Endodermal cell (in vitro differentiated cells): ENCODE measurements around the gene NBAS. TPM values are rescaled to one million over a fixed set of nuclear protein-coding genes. Genes with fewer than 3 reads are reported as not detected.

Experiments
- DNase-seq: peaks from one replicate; pipeline ENCODE4 v3.0.0-alpha.2; 2017
- H3K27ac ChIP-seq: 2 replicates; pipeline ENCODE4 v1.5.1; 2013; ENCODE audit warnings: mild to moderate bottlenecking, low read depth, low read length, moderate library complexity
- H3K27me3 ChIP-seq: 2 replicates; pipeline ENCODE4 v1.6.1; 2013; ENCODE audit warnings: mild to moderate bottlenecking, low read length, moderate library complexity; ENCODE audit not compliant: insufficient read depth, control insufficient read depth, poor library complexity, severe bottlenecking
- H3K36me3 ChIP-seq: 2 replicates; pipeline ENCODE4 v1.7.0; 2013; ENCODE audit warnings: mild to moderate bottlenecking, low read length, moderate library complexity; ENCODE audit not compliant: control insufficient read depth, insufficient read depth
- H3K4me1 ChIP-seq: one replicate; pipeline ENCODE4 v1.7.0; 2013; ENCODE audit warnings: low read length; ENCODE audit not compliant: control insufficient read depth, insufficient read depth
- H3K4me3 ChIP-seq: 2 replicates; pipeline ENCODE4 v1.5.1; 2013; ENCODE audit warnings: mild to moderate bottlenecking, low read length, moderate library complexity
- H3K9ac ChIP-seq: 2 replicates; pipeline ENCODE4 v1.6.1; 2013; ENCODE audit warnings: mild to moderate bottlenecking, low read length, moderate library complexity; ENCODE audit not compliant: poor library complexity, severe bottlenecking; ENCODE audit errors: extremely low read depth
- H3K9me3 ChIP-seq: 2 replicates; pipeline ENCODE4 v1.6.1; 2013; ENCODE audit warnings: mild to moderate bottlenecking, low read length, moderate library complexity; ENCODE audit not compliant: control insufficient read depth
- H3K27ac Mint-ChIP-seq: 2 replicates; pipeline ENCODE4 v1.8.0; 2020; ENCODE audit warnings: mixed read lengths
- H3K27me3 Mint-ChIP-seq: 2 replicates; pipeline ENCODE4 v1.8.0; 2021; ENCODE audit warnings: mild to moderate bottlenecking, mixed read lengths; ENCODE audit not compliant: insufficient read depth
- H3K36me3 Mint-ChIP-seq: 2 replicates; pipeline ENCODE4 v1.8.0; 2020; ENCODE audit warnings: low read depth, mixed read lengths
- H3K4me1 Mint-ChIP-seq: 2 replicates; pipeline ENCODE4 v1.8.0; 2020; ENCODE audit warnings: mixed read lengths
- H3K4me3 Mint-ChIP-seq: 2 replicates; pipeline ENCODE4 v1.8.0; 2020; ENCODE audit warnings: mild to moderate bottlenecking, moderate library complexity, mixed read lengths
- H3K9me3 Mint-ChIP-seq: 2 replicates; pipeline ENCODE4 v1.8.0; 2020; ENCODE audit warnings: mild to moderate bottlenecking, mixed read lengths
- CTCF ChIP-seq: fragments of 200-600 bp; sonication (generic); conservative IDR thresholded peaks from 2 replicates; pipeline ENCODE4 v1.5.0; 2021; ENCODE audit warnings: antibody characterized with exemption, mild to moderate bottlenecking
- WGBS, 2 experiments: methylation state at CpG; one replicate each; pipeline versions ENCODE4 v1.1.5 to v1.1.7; 2013; ENCODE audit warnings: missing lambda C conversion rate in 2 of 2, mixed read lengths in 1 of 2; ENCODE audit not compliant: insufficient coverage in 1 of 2, insufficient read length in 1 of 2; 5-methylcytosine and 5-hydroxymethylcytosine counted together
- total RNA-seq, 2 donors: library from RNA; stranded (reverse); fragmentation: NEBNext Ultra II Directional in 1 of 2; extraction: Animal tissue kit (Norgen Biotek cat#: 25700) in 1 of 2; gene quantifications; 2 replicates in 1 of 2; 3 replicates in 1 of 2; pipeline ENCODE4 v1.2.1, GENCODE V29; 2021

The NBAS gene
- total RNA-seq, 2 donors from 2014 or later: 47.4 to 54.7 TPM

GRCh38 chr2:15265889-15266288 is 295.2 kb downstream of the NBAS start:
- Histone ChIP-seq H3K27me3 (peaks cover 5% of the 10 kb centered on the region), H3K27ac (no peak overlapping the region), H3K4me1 (no peaks in the 10 kb centered on the region), H3K9ac (no peak overlapping the region), H3K9me3 (no peaks in the 10 kb centered on the region), H3K4me3 (no peak overlapping the region), H3K36me3 (peaks cover 3% of the 10 kb centered on the region)
- TF ChIP-seq CTCF: no peak
- Mint-ChIP-seq H3K9me3 (no peaks in the 10 kb centered on the region), H3K4me1 (peaks cover 11% of the 10 kb centered on the region), H3K36me3 (peaks cover 2% of the 10 kb centered on the region), H3K27ac (no peak overlapping the region), H3K27me3 (peaks cover 31% of the 10 kb centered on the region), H3K4me3 (no peak overlapping the region)
- no peak for DNase-seq
- WGBS, 2 experiments: 83 to 92% methylated on average over 2 to 3 of the region's 3 CpGs

GRCh38 chr2:15263976-15264685 is 297.0 kb downstream of the NBAS start:
- H3K36me3 ChIP-seq: peaks cover 3% of the 10 kb centered on the region
- H3K9me3 ChIP-seq: peaks cover 1% of the 10 kb centered on the region
- no peak for TF ChIP-seq CTCF
- H3K27ac ChIP-seq: no peak overlapping the region
- H3K4me3 Mint-ChIP-seq: no peak overlapping the region
- no peak overlapping the region for H3K27ac Mint-ChIP-seq
- DNase-seq: no peak
- H3K36me3 Mint-ChIP-seq: peaks cover 2% of the 10 kb centered on the region
- no peak overlapping the region for H3K4me3 ChIP-seq
- H3K4me1 Mint-ChIP-seq: peaks cover 23% of the 10 kb centered on the region
- H3K27me3 ChIP-seq: peaks cover 7% of the 10 kb centered on the region
- no peaks in the 10 kb centered on the region for H3K4me1 ChIP-seq
- peaks cover 4% of the 10 kb centered on the region for H3K9me3 Mint-ChIP-seq
- 95 to 96% methylated on average over 4 to 8 of the region's 8 CpGs for WGBS, 2 experiments
- H3K9ac ChIP-seq: no peak overlapping the region
- peaks cover 35% of the 10 kb centered on the region for H3K27me3 Mint-ChIP-seq

GRCh38 chr2:15262792-15263191 is 298.3 kb downstream of the NBAS start:
- H3K27ac ChIP-seq: no peak overlapping the region
- peaks cover 37% of the 10 kb centered on the region for H3K27me3 Mint-ChIP-seq
- peaks cover 12% of the 10 kb centered on the region for H3K36me3 Mint-ChIP-seq
- no peak overlapping the region for H3K9ac ChIP-seq
- TF ChIP-seq CTCF: no peak
- no peak for DNase-seq
- H3K4me3 ChIP-seq: no peak overlapping the region
- H3K9me3 Mint-ChIP-seq: peaks cover 17% of the 10 kb centered on the region
- H3K9me3 ChIP-seq: peaks cover 13% of the 10 kb centered on the region
- peaks cover 21% of the 10 kb centered on the region for H3K4me1 Mint-ChIP-seq
- no peak overlapping the region for H3K27ac Mint-ChIP-seq
- H3K4me1 ChIP-seq: no peaks in the 10 kb centered on the region
- peaks cover 7% of the 10 kb centered on the region for H3K27me3 ChIP-seq
- peaks cover 1% of the 10 kb centered on the region for H3K36me3 ChIP-seq
- 90 to 95% methylated on average over 2 of the region's 2 CpGs for WGBS, 2 experiments
- H3K4me3 Mint-ChIP-seq: no peak overlapping the region
